Measurements from ENCODE around the gene JAK1. TPM values are rescaled to one million over a fixed set of nuclear protein-coding genes. Genes with fewer than 3 reads are reported as not detected.

Gene JAK1
- total RNA-seq, 1 experiment from 2014 or later, result 130 TPM

- Mint-ChIP-seq H3K4me3 (ENCODE audit: low read depth, unreplicated experiment) (no peak overlapping the region), H3K9me3 (ENCODE audit: low read depth, unreplicated experiment) (no peaks in the 10 kb centered on the region), H3K27me3 (ENCODE audit: unreplicated experiment) (no peaks in the 10 kb centered on the region), H3K4me1 (ENCODE audit: low read depth, unreplicated experiment) (peaks cover 40% of the 10 kb centered on the region), H3K27ac (ENCODE audit: unreplicated experiment) (no peak overlapping the region), H3K36me3 (ENCODE audit: insufficient read depth, unreplicated experiment) (peaks cover 27% of the 10 kb centered on the region)
- no peak for DNase-seq
- CTCF ChIA-PET, result interaction anchor here (0.6 kb wide), 1 partner anchor 140 kb away, joined by 8 read pairs; no protein-coding TSS in a partner anchor
- no TSS peak for BruUV-seq (replicated peaks)
- TF ChIP-seq, protein P1, sequence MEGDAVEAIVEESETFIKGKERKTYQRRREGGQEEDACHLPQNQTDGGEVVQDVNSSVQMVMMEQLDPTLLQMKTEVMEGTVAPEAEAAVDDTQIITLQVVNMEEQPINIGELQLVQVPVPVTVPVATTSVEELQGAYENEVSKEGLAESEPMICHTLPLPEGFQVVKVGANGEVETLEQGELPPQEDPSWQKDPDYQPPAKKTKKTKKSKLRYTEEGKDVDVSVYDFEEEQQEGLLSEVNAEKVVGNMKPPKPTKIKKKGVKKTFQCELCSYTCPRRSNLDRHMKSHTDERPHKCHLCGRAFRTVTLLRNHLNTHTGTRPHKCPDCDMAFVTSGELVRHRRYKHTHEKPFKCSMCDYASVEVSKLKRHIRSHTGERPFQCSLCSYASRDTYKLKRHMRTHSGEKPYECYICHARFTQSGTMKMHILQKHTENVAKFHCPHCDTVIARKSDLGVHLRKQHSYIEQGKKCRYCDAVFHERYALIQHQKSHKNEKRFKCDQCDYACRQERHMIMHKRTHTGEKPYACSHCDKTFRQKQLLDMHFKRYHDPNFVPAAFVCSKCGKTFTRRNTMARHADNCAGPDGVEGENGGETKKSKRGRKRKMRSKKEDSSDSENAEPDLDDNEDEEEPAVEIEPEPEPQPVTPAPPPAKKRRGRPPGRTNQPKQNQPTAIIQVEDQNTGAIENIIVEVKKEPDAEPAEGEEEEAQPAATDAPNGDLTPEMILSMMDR (IDR thresholded peaks at IDR 0.05; ENCODE audit: unreplicated experiment), result no peak
- intact Hi-C loops (cut with micrococcal nuclease; ENCODE audit: unreplicated experiment), result loop anchor here (5.0 kb wide), 1 partner anchor 107 kb away; no protein-coding TSS in a partner anchor
Measured at GRCh38 chr1:64969305-64970046, 3.1 kb upstream of the JAK1 start.

GRCh38 chr1:64967381-64967780 lies 1.0 kb upstream of the JAK1 start:
- TF ChIP-seq, protein P1 (IDR thresholded peaks at IDR 0.05; ENCODE audit: unreplicated experiment), result no peak
- H3K9me3 Mint-ChIP-seq (ENCODE audit: low read depth, unreplicated experiment), result no peaks in the 10 kb centered on the region
- no TSS peak for BruUV-seq (replicated peaks)
- peaks cover 27% of the 10 kb centered on the region for H3K36me3 Mint-ChIP-seq (ENCODE audit: insufficient read depth, unreplicated experiment)
- DNase-seq, result no peak
- intact Hi-C loops (cut with micrococcal nuclease; ENCODE audit: unreplicated experiment), result loop anchor here (5.0 kb wide), 1 partner anchor 105 kb away; no protein-coding TSS in a partner anchor
- peak overlapping the region; percentile 61 for H3K27ac Mint-ChIP-seq (ENCODE audit: unreplicated experiment)
- H3K4me3 Mint-ChIP-seq (ENCODE audit: low read depth, unreplicated experiment), result peak overlapping the region; percentile 83
- H3K27me3 Mint-ChIP-seq (ENCODE audit: unreplicated experiment), result no peaks in the 10 kb centered on the region
- CTCF ChIA-PET, result interaction anchor here (1.4 kb wide), 1 partner anchor 69 kb away, joined by 7 read pairs; no protein-coding TSS in a partner anchor
- H3K4me1 Mint-ChIP-seq (ENCODE audit: low read depth, unreplicated experiment), result peaks cover 44% of the 10 kb centered on the region

DNA sequence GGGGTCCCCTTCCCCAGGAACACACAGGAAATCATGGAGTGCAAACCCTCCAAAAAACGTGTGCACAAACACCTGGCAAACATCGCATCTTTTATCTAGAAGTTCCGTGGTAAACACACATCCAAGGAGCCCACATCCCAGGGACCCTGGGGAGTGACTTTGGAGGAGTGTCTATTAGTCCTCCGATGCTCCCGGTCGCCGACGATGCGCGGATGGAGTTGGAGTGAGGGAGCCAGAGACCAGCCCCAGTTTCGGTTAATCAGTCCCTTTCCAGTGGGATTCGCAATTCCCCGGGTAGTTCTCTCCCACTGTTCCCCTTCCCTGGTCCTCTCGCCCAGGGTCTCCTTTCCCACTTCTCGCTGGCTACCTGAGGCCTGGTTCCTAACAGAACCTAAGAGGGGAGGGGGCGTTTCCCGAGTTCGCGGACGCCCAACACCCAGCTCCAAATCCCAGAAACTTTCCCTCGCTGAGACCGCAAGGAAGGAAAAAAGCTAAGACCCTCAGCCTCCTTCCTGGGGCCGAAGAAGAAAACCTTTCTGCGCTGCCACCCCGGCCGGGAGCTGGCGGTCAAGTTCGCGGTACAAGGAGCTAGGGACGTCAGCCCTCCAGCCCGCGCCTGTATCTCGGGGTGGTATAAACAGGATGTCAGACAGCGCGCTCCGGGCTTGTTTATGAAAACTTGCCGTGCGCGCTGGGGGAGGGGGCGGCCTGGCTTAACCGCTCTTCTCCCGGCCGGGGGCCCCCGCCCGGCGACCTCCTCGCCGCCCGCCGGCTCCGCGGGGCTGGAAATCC lies 787 bp downstream of the JAK1 start:
- peaks cover 57% of the 10 kb centered on the region for H3K4me1 Mint-ChIP-seq (ENCODE audit: low read depth, unreplicated experiment)
- no peaks in the 10 kb centered on the region for H3K27me3 Mint-ChIP-seq (ENCODE audit: unreplicated experiment)
- H3K9me3 Mint-ChIP-seq (ENCODE audit: low read depth, unreplicated experiment), result no peaks in the 10 kb centered on the region
- H3K4me3 Mint-ChIP-seq (ENCODE audit: low read depth, unreplicated experiment), result peak overlapping the region; percentile 83
- TF ChIP-seq, protein P1 (IDR thresholded peaks at IDR 0.05; ENCODE audit: unreplicated experiment), result no peak
- DNase-seq, result peak; percentile 48
- peak overlapping the region; percentile 33 for H3K27ac Mint-ChIP-seq (ENCODE audit: unreplicated experiment)
- BruUV-seq (replicated peaks), result no TSS peak
- CTCF ChIA-PET, result interaction anchor here (1.1 to 1.4 kb wide), 2 partner anchors 32 to 48 kb away, joined by 3 read pairs; no protein-coding TSS in a partner anchor
- intact Hi-C loops (cut with micrococcal nuclease; ENCODE audit: unreplicated experiment), result loop anchor here (5.0 kb wide), 1 partner anchor 103 kb away; no protein-coding TSS in a partner anchor
- H3K36me3 Mint-ChIP-seq (ENCODE audit: insufficient read depth, unreplicated experiment), result peaks cover 27% of the 10 kb centered on the region

- Mint-ChIP-seq H3K4me1 (ENCODE audit: low read depth, unreplicated experiment) (peaks cover 50% of the 10 kb centered on the region), H3K9me3 (ENCODE audit: low read depth, unreplicated experiment) (no peaks in the 10 kb centered on the region), H3K27me3 (ENCODE audit: unreplicated experiment) (no peaks in the 10 kb centered on the region), H3K27ac (ENCODE audit: unreplicated experiment) (no peak overlapping the region), H3K36me3 (ENCODE audit: insufficient read depth, unreplicated experiment) (peaks cover 27% of the 10 kb centered on the region), H3K4me3 (ENCODE audit: low read depth, unreplicated experiment) (no peak overlapping the region)
- CTCF ChIA-PET, result no interaction called here
- TF ChIP-seq, protein P1 (IDR thresholded peaks at IDR 0.05; ENCODE audit: unreplicated experiment), result no peak
- intact Hi-C loops (cut with micrococcal nuclease; ENCODE audit: unreplicated experiment), result no loop called here
- no peak for DNase-seq
- BruUV-seq (replicated peaks), result no TSS peak
Measured at GRCh38 chr1:64963466-64963865, 2.9 kb downstream of the JAK1 start.
